Neural progenitor cell (in vitro differentiated cells): Measurements from ENCODE around the gene XYLT1.

Experiments used
- EZH2 ChIP-seq: fragments of 200-600 bp; sonication (generic); IDR thresholded peaks from 2 replicates; pipeline ENCODE4 v1.6.1; 2017; ENCODE audit warnings: antibody characterized with exemption, mild to moderate bottlenecking, moderate library complexity
- EZH2phosphoT487 ChIP-seq: fragments of 200-600 bp; sonication (generic); IDR thresholded peaks from 2 replicates; pipeline ENCODE4 v1.6.1; 2017; ENCODE audit warnings: antibody characterized with exemption
- TF ChIP-seq, protein P1 (sequence below): fragments of 200-600 bp; sonication (generic); IDR thresholded peaks from 2 replicates; pipeline ENCODE4 v1.5.1; 2017; ENCODE audit warnings: antibody characterized with exemption, mild to moderate bottlenecking

DNA sequence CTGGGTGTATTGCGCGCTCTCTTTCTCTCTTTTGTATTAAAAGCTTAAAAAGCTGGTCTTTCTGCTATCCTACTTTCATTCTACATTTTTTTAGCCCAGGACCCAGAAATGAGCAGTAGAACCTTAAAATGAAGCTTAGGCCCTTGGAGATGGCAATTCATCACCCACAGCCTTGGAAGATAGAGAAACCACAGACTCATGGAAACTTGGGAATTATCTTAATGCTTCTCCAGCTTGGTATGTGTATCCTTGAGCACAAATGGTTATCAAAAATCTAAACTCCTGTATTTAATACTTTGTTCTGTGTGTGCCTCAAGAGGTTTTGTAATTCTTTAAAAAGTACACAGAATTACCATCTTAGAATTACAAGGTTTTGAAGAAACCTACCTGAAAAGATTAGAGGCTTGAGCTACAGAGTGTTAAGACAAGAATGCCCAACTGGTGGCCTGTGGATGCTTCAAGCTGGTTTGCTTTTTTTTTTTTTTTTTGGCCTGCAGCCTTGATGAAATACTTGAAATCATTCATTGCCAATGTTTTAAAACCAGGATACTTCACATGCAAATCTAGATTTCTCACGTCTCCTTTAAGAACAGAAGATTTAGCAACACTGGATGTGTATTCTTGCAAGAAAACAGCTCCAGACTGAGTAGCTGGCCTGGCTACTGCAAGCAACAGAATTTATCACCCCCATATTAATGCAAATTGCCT lies 105.0 kb downstream of the XYLT1 start:
- TF ChIP-seq, protein P1, sequence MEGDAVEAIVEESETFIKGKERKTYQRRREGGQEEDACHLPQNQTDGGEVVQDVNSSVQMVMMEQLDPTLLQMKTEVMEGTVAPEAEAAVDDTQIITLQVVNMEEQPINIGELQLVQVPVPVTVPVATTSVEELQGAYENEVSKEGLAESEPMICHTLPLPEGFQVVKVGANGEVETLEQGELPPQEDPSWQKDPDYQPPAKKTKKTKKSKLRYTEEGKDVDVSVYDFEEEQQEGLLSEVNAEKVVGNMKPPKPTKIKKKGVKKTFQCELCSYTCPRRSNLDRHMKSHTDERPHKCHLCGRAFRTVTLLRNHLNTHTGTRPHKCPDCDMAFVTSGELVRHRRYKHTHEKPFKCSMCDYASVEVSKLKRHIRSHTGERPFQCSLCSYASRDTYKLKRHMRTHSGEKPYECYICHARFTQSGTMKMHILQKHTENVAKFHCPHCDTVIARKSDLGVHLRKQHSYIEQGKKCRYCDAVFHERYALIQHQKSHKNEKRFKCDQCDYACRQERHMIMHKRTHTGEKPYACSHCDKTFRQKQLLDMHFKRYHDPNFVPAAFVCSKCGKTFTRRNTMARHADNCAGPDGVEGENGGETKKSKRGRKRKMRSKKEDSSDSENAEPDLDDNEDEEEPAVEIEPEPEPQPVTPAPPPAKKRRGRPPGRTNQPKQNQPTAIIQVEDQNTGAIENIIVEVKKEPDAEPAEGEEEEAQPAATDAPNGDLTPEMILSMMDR, result no peak
- no peak for TF ChIP-seq EZH2
- no peak for TF ChIP-seq EZH2phosphoT487
